Measurements from ENCODE around the gene GPBP1. TPM values are rescaled to one million over a fixed set of nuclear protein-coding genes. Genes with fewer than 3 reads are reported as not detected.
A peak's percentile ranks its signal among the peaks of the same experiment; 100 is the strongest.
"Not testable (repeated sequence)": the region's sequence is repeated elsewhere in the genome, so short reads cannot be mapped to it uniquely, and the experiment has no call there.

Gene GPBP1
- total RNA-seq, 6 donors from 2014 or later, result 50.0 to 131 (median 55.3) TPM

- Histone ChIP-seq H3K27ac (peak overlapping the region; percentile 6 to 100 (median 98)), H3K4me3 (peak overlapping the region; percentile 16 to 79 (median 62)), H3K27me3 (no peaks in the 10 kb centered on the region), H3K4me1 (peaks cover 44 to 72% (median 57%) of the 10 kb centered on the region in 4 donors), H3K9me3 (no peaks in the 10 kb centered on the region), H3K36me3 (no peaks in the 10 kb centered on the region)
- TF ChIP-seq CTCF (IDR thresholded peaks at IDR 0.05), result no peak
- DNase-seq (no peak), ATAC-seq (ENCODE audit: low FRiP score in 2 of 2) (no peak)
- WGBS, 2 donors, result 3 to 4% methylated on average over 7 of the region's 7 CpGs
These were observed 2.5 kb downstream of the GPBP1 start for GRCh38 chr5:57176350-57176857.

GRCh38 chr5:57177479-57178156 lies 3.8 kb downstream of the GPBP1 start:
- Histone ChIP-seq H3K27me3 (no peaks in the 10 kb centered on the region), H3K4me3 (peak overlapping the region; percentile 22 to 79 (median 62)), H3K4me1 (peaks cover 49 to 71% (median 59%) of the 10 kb centered on the region in 4 donors), H3K36me3 (no peaks in the 10 kb centered on the region), H3K27ac (peak overlapping the region in 1 of 4 donors; percentile 97), H3K9me3 (no peaks in the 10 kb centered on the region)
- no peak for TF ChIP-seq POLR2A (IDR thresholded peaks at IDR 0.05)
- no peak for TF ChIP-seq POLR2AphosphoS5 (IDR thresholded peaks at IDR 0.05)
- no peak for TF ChIP-seq EP300 (IDR thresholded peaks at IDR 0.05)
- TF ChIP-seq CTCF (IDR thresholded peaks at IDR 0.05), result no peak
- WGBS, 2 donors, result 88 to 89% methylated on average over 14 of the region's 14 CpGs
- ATAC-seq (ENCODE audit: low FRiP score in 2 of 2) (no peak), DNase-seq (no peak)

GRCh38 chr5:57178238-57178637 lies 4.4 kb downstream of the GPBP1 start:
- WGBS, 2 donors, result 64 to 67% methylated on average over 12 of the region's 12 CpGs
- not testable (repeated sequence) for H3K9me3 ChIP-seq; H3K27me3 ChIP-seq; DNase-seq; H3K36me3 ChIP-seq; ATAC-seq (ENCODE audit: low FRiP score in 2 of 2)
- peak overlapping the region in 1 of 4 donors; percentile 97 for H3K27ac ChIP-seq
- peaks cover 49 to 77% (median 61%) of the 10 kb centered on the region in 4 donors for H3K4me1 ChIP-seq
- peak overlapping the region in 3 of 4 donors; percentile 51 to 79 (median 72) for H3K4me3 ChIP-seq

- DNase-seq (no peak), ATAC-seq (ENCODE audit: low FRiP score in 2 of 2) (no peak)
- Histone ChIP-seq H3K4me3 (peak overlapping the region in 2 of 4 donors; percentile 72 to 79), H3K4me1 (peaks cover 53 to 84% (median 67%) of the 10 kb centered on the region in 4 donors), H3K27ac (peak overlapping the region; percentile 15 to 62 (median 30)), H3K36me3 (peaks cover 0 to 9% (median 8%) of the 10 kb centered on the region in 4 donors), H3K9me3 (no peaks in the 10 kb centered on the region), H3K27me3 (no peaks in the 10 kb centered on the region)
- 26 to 30% methylated on average over 12 of the region's 12 CpGs for WGBS, 2 donors
- no peak for TF ChIP-seq POLR2AphosphoS5 (IDR thresholded peaks at IDR 0.05)
- no peak for TF ChIP-seq EP300 (IDR thresholded peaks at IDR 0.05)
- TF ChIP-seq CTCF (IDR thresholded peaks at IDR 0.05), result no peak
- no peak for TF ChIP-seq POLR2A (IDR thresholded peaks at IDR 0.05)
These were observed 5.7 kb downstream of the GPBP1 start for GRCh38 chr5:57179262-57180200.

- DNase-seq, result no peak
- Histone ChIP-seq H3K27ac (no peak overlapping the region), H3K27me3 (no peaks in the 10 kb centered on the region), H3K9me3 (no peaks in the 10 kb centered on the region), H3K4me1 (peaks cover 66 to 89% (median 74%) of the 10 kb centered on the region in 4 donors), H3K4me3 (peak overlapping the region in 1 of 4 donors; percentile 2), H3K36me3 (peaks cover 0 to 10% (median 8%) of the 10 kb centered on the region in 4 donors)
- ATAC-seq (ENCODE audit: low FRiP score in 2 of 2), result no peak
- 69 to 75% methylated on average over 10 of the region's 10 CpGs for WGBS, 2 donors
- TF ChIP-seq EP300 (IDR thresholded peaks at IDR 0.05), result no peak
- TF ChIP-seq POLR2AphosphoS5 (IDR thresholded peaks at IDR 0.05), result no peak
- no peak for TF ChIP-seq POLR2A (IDR thresholded peaks at IDR 0.05)
- no peak for TF ChIP-seq CTCF (IDR thresholded peaks at IDR 0.05)
These were observed 7.3 kb downstream of the GPBP1 start for GRCh38 chr5:57181154-57181553.
